Measurements from ENCODE around the gene SLC34A1. TPM values are rescaled to one million over a fixed set of nuclear protein-coding genes. Genes with fewer than 3 reads are reported as not detected.

SLC34A1 gene
- total and polyA plus RNA-seq, 2 of the 13 experiments (the other 11 are each of a cell fraction or from before 2014, with no cell fraction given) = 0.03 to 0.20 TPM

DNA sequence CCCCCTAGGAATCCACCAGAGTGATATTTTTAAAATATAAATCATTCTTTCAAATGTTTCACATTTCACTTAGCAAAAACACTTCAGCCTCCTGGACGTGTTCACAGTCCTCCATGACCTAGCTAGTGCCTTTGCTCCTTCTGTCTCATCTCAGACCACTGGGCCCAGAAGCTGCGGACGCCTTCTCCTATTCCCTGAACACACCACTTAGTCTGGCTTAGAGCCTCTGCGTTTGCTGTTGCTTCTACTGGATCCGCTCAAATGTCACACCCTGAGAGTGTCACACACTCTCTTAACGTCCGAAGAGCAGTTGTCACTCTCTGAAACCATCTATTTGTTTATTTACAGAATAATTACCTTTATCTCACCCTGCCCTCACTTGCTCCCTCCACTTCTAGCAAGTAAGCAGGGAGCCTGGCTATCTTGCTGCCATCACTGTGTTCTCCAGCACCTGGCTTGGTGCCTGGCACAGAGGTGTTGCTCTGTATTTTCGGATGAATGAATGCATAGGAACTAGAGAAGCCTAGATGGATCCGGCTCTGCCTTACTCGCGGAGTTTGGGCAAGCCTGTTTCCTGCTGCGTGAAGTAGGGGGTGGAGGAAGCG lies 41.1 kb downstream of the SLC34A1 start (continued):
- TF ChIP-seq FOXC1 (CRISPR knock-in tag; IDR thresholded peaks at IDR 0.05; ENCODE audit: borderline replicate concordance) = peak; percentile 38; the same call in 1 of the 2 replicates
- no peak for TF ChIP-seq ZNF713 (CRISPR knock-in tag; IDR thresholded peaks at IDR 0.05)
- 0 out of 2 replicates have a peak, but pooled peaks have one; percentile 3 for TF ChIP-seq NFATC3 (CRISPR knock-in tag; IDR thresholded peaks at IDR 0.05)
- TF ChIP-seq AGO1 (IDR thresholded peaks at IDR 0.05; ENCODE audit: low read depth, low read length, poor library complexity, severe bottlenecking) = no peak
- TF ChIP-seq SATB2 (CRISPR knock-in tag; IDR thresholded peaks at IDR 0.05) = no peak
- TF ChIP-seq ZNF468 (CRISPR knock-in tag; IDR thresholded peaks at IDR 0.05) = no peak
- TF ChIP-seq KAT2B (IDR thresholded peaks at IDR 0.05; ENCODE audit: borderline replicate concordance, low read depth, low read length) = no peak
- TF ChIP-seq ZNF33A (CRISPR knock-in tag; IDR thresholded peaks at IDR 0.05; ENCODE audit: borderline replicate concordance) = no peak
- TF ChIP-seq NCOA1 (CRISPR knock-in tag; IDR thresholded peaks at IDR 0.05) = 0 out of 2 replicates have a peak, but pooled peaks have one; percentile 58
- TF ChIP-seq JUNB (CRISPR knock-in tag; IDR thresholded peaks at IDR 0.05; ENCODE audit: borderline replicate concordance) = no peak
- TF ChIP-seq ZBTB38 (CRISPR knock-in tag; IDR thresholded peaks at IDR 0.05) = 0 out of 2 replicates have a peak, but pooled peaks have one; percentile 36
- no peak for TF ChIP-seq ZNF253 (CRISPR knock-in tag; IDR thresholded peaks at IDR 0.05; ENCODE audit: borderline replicate concordance)
- TF ChIP-seq, protein P1, sequence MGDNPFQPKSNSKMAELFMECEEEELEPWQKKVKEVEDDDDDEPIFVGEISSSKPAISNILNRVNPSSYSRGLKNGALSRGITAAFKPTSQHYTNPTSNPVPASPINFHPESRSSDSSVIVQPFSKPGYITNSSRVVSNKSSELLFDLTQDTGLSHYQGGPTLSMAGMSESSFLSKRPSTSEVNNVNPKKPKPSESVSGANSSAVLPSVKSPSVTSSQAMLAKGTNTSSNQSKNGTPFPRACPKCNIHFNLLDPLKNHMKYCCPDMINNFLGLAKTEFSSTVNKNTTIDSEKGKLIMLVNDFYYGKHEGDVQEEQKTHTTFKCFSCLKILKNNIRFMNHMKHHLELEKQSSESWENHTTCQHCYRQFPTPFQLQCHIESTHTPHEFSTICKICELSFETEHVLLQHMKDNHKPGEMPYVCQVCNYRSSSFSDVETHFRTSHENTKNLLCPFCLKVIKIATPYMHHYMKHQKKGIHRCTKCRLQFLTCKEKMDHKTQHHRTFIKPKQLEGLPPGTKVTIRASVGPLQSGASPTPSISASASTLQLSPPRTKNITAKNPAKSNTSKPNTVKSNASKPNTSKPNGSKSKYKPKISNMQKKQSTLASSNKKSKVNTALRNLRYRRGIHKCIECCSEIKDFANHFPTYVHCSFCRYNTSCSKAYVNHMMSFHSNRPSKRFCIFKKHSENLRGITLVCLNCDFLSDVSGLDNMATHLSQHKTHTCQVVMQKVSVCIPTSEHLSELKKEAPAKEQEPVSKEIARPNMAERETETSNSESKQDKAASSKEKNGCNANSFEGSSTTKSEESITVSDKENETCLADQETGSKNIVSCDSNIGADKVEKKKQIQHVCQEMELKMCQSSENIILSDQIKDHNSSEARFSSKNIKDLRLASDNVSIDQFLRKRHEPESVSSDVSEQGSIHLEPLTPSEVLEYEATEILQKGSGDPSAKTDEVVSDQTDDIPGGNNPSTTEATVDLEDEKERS (CRISPR knock-in tag; IDR thresholded peaks at IDR 0.05) = no peak
- no peak for TF ChIP-seq ZFP36L2 (CRISPR knock-in tag; IDR thresholded peaks at IDR 0.05)
- TF ChIP-seq, protein P2, sequence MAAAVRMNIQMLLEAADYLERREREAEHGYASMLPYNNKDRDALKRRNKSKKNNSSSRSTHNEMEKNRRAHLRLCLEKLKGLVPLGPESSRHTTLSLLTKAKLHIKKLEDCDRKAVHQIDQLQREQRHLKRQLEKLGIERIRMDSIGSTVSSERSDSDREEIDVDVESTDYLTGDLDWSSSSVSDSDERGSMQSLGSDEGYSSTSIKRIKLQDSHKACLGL (CRISPR knock-in tag; IDR thresholded peaks at IDR 0.05) = 0 out of 2 replicates have a peak, but pooled peaks have one; percentile 36
- no peak for TF ChIP-seq TARDBP (CRISPR knock-in tag; IDR thresholded peaks at IDR 0.05)
- no peak for TF ChIP-seq KDM6A (CRISPR knock-in tag; IDR thresholded peaks at IDR 0.05; ENCODE audit: low read depth)
- 0 out of 2 replicates have a peak, but pooled peaks have one; percentile 56 for TF ChIP-seq MTF2 (CRISPR knock-in tag; IDR thresholded peaks at IDR 0.05; ENCODE audit: borderline replicate concordance)
- TF ChIP-seq MBD4 (IDR thresholded peaks at IDR 0.05; ENCODE audit: borderline replicate concordance, low read length) = no peak
- peak; percentile 74; the same call in 1 of the 2 replicates for TF ChIP-seq SSRP1 (CRISPR knock-in tag; IDR thresholded peaks at IDR 0.05)
- TF ChIP-seq FOXK2 (IDR thresholded peaks at IDR 0.05) = no peak
- TF ChIP-seq HNRNPL (IDR thresholded peaks at IDR 0.05; ENCODE audit: low read depth, low read length) = no peak
- TF ChIP-seq ATRX (CRISPR knock-in tag; IDR thresholded peaks at IDR 0.05; ENCODE audit: borderline replicate concordance) = no peak
- no peak for TF ChIP-seq CCAR2 (optimal IDR thresholded peaks at IDR 0.05; ENCODE audit: low read depth, low read length)
- TF ChIP-seq ZNF781 (CRISPR knock-in tag; IDR thresholded peaks at IDR 0.05; ENCODE audit: borderline replicate concordance, not compliant biosample characterization) = no peak
- TF ChIP-seq ZNF160 (CRISPR knock-in tag; IDR thresholded peaks at IDR 0.05) = no peak
- TF ChIP-seq, protein P3, sequence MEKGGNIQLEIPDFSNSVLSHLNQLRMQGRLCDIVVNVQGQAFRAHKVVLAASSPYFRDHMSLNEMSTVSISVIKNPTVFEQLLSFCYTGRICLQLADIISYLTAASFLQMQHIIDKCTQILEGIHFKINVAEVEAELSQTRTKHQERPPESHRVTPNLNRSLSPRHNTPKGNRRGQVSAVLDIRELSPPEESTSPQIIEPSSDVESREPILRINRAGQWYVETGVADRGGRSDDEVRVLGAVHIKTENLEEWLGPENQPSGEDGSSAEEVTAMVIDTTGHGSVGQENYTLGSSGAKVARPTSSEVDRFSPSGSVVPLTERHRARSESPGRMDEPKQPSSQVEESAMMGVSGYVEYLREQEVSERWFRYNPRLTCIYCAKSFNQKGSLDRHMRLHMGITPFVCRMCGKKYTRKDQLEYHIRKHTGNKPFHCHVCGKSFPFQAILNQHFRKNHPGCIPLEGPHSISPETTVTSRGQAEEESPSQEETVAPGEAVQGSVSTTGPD (CRISPR knock-in tag; IDR thresholded peaks at IDR 0.05) = no peak
- TF ChIP-seq ZNF615 (CRISPR knock-in tag; IDR thresholded peaks at IDR 0.05; ENCODE audit: borderline replicate concordance) = no peak
